Hematopoietic multipotent progenitor cell treated with erythropoietin and hydrocortisone succinate and interleukin-3 and kit ligand, for 17 days (in vitro differentiated cells): ENCODE data around the gene KAT2B.
A peak's percentile ranks its signal among the peaks of the same experiment; 100 is the strongest.

Experiments
- DNase-seq: peaks from one replicate; pipeline ENCODE4 v3.0.0-alpha.2; 2015; ENCODE audit warnings: low spot score

KAT2B gene

GRCh38 chr3:20143519-20143918, 103.3 kb downstream of the KAT2B start:
- no peak for DNase-seq

- no peak for DNase-seq
Observed at GRCh38 chr3:20145874-20146273, 105.6 kb downstream of the KAT2B start.

GRCh38 chr3:20146301-20146700, 106.1 kb downstream of the KAT2B start:
- no peak for DNase-seq

- DNase-seq = no peak
Observed at GRCh38 chr3:20147361-20147760, 107.1 kb downstream of the KAT2B start.

DNA sequence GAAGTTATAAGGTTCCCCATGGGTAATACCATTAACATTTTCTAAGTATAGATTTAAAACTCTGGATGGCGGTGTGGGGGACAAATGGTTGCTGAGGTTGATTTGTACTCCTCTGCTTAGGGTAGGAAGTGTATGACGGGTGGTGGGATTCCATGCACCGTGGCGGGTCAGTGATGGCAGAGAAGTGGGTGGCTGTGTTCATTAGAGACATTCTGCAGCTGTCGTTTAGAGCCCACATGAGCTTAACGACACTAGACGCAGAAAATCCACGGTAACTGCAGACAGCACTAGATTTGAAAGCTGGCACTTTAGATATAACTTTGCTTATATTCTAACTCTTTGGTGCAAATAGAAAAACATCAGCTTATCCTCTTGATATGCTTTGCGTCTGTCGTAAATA, 108.2 kb downstream of the KAT2B start:
- DNase-seq = no peak

DNA sequence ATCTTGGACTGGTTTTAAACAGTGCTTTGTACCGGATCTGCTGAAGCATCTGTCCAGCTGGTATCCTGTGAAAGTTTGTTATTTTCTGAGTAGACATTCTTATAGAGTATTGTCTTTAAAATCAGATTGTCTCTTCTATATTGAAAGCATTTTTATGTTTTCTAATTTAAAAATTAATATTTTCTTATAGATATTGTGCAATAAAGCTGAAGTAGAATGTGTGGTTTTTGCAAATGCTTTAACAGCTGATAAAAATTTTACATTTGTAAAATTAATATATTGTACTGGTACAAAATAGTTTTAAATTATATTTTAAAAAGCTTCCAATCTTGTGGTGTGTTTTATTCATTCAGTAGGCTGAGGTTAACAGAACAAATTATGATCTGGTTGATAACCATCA, 113.8 kb downstream of the KAT2B start:
- DNase-seq = no peak

DNA sequence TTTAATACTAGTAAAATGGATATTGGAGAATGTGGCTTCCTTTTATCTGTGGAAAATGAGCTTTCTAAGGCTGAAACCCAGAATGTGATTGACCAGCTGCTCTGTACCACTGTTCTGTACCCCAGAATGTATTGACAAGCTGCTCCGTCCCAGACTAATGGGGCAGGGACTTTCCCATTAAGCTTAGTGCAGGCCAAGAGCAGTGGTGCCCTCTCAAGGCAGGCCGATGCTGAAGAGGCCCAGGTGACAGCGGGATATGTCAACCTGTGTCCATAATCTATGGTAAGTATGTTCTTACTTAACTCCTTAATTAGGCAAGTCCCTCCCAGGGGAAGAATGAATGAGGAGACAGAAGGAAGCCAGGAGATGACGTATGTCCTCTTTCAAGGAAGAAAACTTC, 114.7 kb downstream of the KAT2B start:
- DNase-seq = no peak

GRCh38 chr3:20160230-20160629, 120.0 kb downstream of the KAT2B start:
- no peak for DNase-seq

DNA sequence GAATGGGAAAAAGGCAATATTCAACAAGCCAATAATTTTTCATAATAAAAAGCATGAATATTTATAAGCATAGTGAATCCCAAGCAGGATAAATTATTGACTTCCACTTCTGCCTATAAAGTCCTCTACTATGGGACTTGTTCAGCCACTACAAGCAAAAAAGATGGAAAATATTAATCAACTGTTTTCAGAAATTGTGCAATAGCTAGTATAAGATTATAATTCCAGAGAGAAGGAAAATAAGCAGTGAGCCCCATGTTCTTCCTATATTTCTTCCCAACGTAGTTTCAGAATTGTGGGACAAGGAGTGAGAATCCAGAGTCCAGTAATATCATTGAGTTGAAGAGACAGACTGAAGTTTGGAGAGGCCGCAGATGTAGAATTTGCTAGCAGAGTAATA, 121.5 kb downstream of the KAT2B start:
- DNase-seq = no peak

GRCh38 chr3:20173844-20174410, 133.7 kb downstream of the KAT2B start:
- DNase-seq = no peak

DNA sequence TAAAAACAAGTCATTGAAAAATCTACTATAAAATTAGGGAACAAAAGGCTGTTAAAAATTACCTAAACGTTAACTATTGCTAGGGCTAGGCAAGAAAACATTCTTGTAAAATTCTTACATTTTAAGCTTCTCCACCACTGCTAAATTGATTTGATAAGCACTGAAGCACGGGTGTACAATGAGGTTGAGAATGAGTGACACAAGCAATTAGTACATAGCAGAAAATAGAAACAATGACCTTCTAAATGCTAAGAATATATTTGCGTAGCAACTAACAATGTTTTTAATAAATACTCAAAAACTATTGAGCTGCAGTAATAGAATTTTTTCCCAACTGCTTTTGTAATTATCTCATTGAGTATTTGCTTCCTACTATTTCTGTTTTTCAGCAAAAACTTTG, 141.0 kb downstream of the KAT2B start:
- no peak for DNase-seq

DNA sequence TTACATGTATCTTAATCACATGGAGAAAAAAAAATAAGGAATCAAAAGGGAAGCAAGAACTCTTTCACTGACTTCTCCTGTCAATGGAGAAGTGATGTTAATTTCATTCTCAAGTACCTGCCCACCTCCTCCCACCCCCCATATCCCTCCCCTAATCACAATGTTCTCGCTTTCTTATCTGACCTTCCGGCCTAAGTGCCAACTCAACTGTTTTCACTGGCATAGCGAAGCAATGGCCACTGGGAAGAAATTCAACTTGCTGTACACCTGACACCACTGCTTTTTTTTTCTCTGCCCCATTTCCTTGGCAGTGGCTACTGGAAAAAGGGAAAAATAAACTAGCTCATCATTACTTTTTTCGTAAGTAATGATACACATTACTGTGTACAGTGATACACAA, 142.0 kb downstream of the KAT2B start:
- no peak for DNase-seq

GRCh38 chr3:20185331-20185678, 145.1 kb downstream of the KAT2B start:
- peak; percentile 7 for DNase-seq

- peak; percentile 99 for DNase-seq
Observed at GRCh38 chr3:20185679-20186599, 145.7 kb downstream of the KAT2B start, which contains the start of gene SGO1. SGO1 (minus strand) TSS chr3:20186206; CDS start chr3:20184027, 2,179 bp downstream.

GRCh38 chr3:20186600-20187004, 146.4 kb downstream of the KAT2B start:
- no peak for DNase-seq

- DNase-seq = no peak
Observed at GRCh38 chr3:20190991-20191390, 150.7 kb downstream of the KAT2B start.

DNA sequence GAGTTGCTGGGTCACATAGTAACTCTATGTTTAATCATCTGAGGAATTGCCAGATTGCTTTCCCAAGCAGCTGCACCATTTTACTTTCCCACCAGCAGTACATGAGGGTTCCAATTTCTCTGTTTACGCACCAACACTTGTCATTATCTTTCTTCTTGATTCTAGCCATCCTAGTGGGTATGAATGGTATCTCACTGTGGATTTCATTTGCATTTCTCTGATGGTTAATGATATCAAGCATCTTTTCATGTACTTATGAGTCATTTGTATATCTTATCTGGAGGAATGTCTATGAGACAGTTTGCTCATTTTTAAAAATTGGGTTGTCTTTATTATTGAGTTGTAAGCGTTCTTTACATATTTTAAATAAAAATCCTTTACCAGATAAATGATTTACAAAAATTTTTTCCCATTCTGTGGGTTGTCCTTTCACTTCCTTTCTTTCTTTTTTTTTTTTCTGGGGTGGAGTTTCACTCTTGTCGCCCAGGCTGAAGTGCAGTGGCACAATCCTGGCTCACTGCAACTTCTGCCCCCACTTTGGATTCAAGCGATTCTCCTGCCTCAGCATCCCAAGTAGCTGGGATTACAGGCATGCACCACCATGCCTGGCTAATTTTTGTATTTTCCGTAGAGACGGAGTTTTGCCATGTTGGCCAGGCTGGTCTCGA, 154.7 kb downstream of the KAT2B start:
- no peak for DNase-seq

DNA sequence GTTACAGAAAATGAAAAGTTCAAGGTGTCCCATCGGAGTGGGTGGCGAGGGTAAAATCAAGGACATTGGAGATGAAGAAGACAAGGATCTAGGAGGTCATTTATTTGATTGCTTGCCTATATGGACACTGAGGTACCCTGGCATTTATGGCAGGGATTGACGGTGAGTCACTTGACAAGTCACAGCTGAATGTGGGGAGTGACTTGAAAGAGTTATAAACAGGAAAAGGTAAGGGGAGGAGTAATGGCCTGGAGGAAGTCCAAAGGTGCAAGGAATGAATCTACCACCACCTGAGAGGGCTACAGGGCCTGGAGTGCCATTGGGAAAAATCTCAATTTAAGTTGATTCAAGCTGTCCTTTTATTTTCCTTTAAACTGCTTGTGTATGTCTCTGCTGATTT, 157.5 kb downstream of the KAT2B start:
- DNase-seq = no peak

DNA sequence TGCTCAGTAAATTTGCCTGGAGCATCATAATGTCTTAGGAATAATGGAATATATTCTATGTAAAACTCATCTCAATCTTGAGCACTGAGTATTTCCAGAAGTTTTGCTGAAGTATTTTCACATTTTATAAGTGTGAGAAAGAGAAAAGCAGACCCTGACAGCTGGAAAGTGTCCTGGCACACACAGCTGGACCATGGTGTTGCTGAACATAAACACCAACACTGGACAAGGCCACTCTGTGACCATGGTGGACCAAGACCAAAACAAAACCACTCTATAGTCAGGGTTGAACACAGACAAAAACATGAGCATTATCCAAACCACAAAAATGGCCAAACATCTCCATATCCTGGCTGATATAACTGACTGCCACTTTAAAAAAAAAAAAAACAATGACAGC, 160.9 kb downstream of the KAT2B start:
- DNase-seq = no peak
